Measurements from ENCODE around the gene LMTK2. TPM values are rescaled to one million over a fixed set of nuclear protein-coding genes. Genes with fewer than 3 reads are reported as not detected.

The LMTK2 gene
- total RNA-seq, 2 donors from 2014 or later = 14.4 to 16.2 TPM

- Mint-ChIP-seq H3K27ac (no peak overlapping the region), H3K36me3 (ENCODE audit: insufficient read depth in 2 of 2) (peaks cover 0 to 2% of the 10 kb centered on the region in 2 donors), H3K4me1 (ENCODE audit: low read depth) (peaks cover 12% of the 10 kb centered on the region), H3K9me3 (no peaks in the 10 kb centered on the region), H3K27me3 (ENCODE audit: low read depth) (no peaks in the 10 kb centered on the region), H3K4me3 (no peak overlapping the region)
- no peak for ATAC-seq (replicated peaks in 1 of 2)
- DNase-seq = no peak
These were observed 56.6 kb downstream of the LMTK2 start for GRCh38 chr7:98163269-98163668.

- ATAC-seq (replicated peaks in 1 of 2) (no peak), DNase-seq (no peak)
- Mint-ChIP-seq H3K4me3 (no peak overlapping the region), H3K36me3 (ENCODE audit: insufficient read depth in 2 of 2) (peaks cover 0 to 2% of the 10 kb centered on the region in 2 donors), H3K9me3 (no peaks in the 10 kb centered on the region), H3K27me3 (ENCODE audit: low read depth) (no peaks in the 10 kb centered on the region), H3K4me1 (ENCODE audit: low read depth) (peaks cover 12% of the 10 kb centered on the region), H3K27ac (no peak overlapping the region)
These were observed 57.2 kb downstream of the LMTK2 start for GRCh38 chr7:98163704-98164494.

GRCh38 chr7:98165827-98166667, 59.4 kb downstream of the LMTK2 start:
- ATAC-seq (replicated peaks in 1 of 2) (peak; percentile 66 to 71), DNase-seq (peak; percentile 62 to 65)
- H3K27me3 Mint-ChIP-seq (ENCODE audit: low read depth) = no peaks in the 10 kb centered on the region
- H3K9me3 Mint-ChIP-seq = no peaks in the 10 kb centered on the region
- H3K4me3 Mint-ChIP-seq = no peak overlapping the region
- no peak overlapping the region for H3K27ac Mint-ChIP-seq
- H3K36me3 Mint-ChIP-seq (ENCODE audit: insufficient read depth in 2 of 2) = no peaks in the 10 kb centered on the region
- peaks cover 12% of the 10 kb centered on the region for H3K4me1 Mint-ChIP-seq (ENCODE audit: low read depth)

GRCh38 chr7:98166668-98166970, 60.0 kb downstream of the LMTK2 start:
- Mint-ChIP-seq H3K4me1 (ENCODE audit: low read depth) (peaks cover 12% of the 10 kb centered on the region), H3K27ac (no peak overlapping the region), H3K27me3 (ENCODE audit: low read depth) (no peaks in the 10 kb centered on the region), H3K9me3 (no peaks in the 10 kb centered on the region), H3K4me3 (no peak overlapping the region), H3K36me3 (ENCODE audit: insufficient read depth in 2 of 2) (no peaks in the 10 kb centered on the region)
- ATAC-seq (replicated peaks in 1 of 2) = no peak
- DNase-seq = no peak

- peaks cover 12% of the 10 kb centered on the region for H3K4me1 Mint-ChIP-seq (ENCODE audit: low read depth)
- no peak overlapping the region for H3K27ac Mint-ChIP-seq
- ATAC-seq (replicated peaks in 1 of 2) = no peak
- DNase-seq = no peak
- H3K36me3 Mint-ChIP-seq (ENCODE audit: insufficient read depth in 2 of 2) = no peaks in the 10 kb centered on the region
- H3K4me3 Mint-ChIP-seq = no peak overlapping the region
- no peaks in the 10 kb centered on the region for H3K27me3 Mint-ChIP-seq (ENCODE audit: low read depth)
- H3K9me3 Mint-ChIP-seq = no peaks in the 10 kb centered on the region
These were observed 61.0 kb downstream of the LMTK2 start for GRCh38 chr7:98167653-98168052.

- Mint-ChIP-seq H3K27ac (no peak overlapping the region), H3K9me3 (no peaks in the 10 kb centered on the region), H3K4me1 (ENCODE audit: low read depth) (peaks cover 12% of the 10 kb centered on the region), H3K36me3 (ENCODE audit: insufficient read depth in 2 of 2) (no peaks in the 10 kb centered on the region), H3K27me3 (ENCODE audit: low read depth) (no peaks in the 10 kb centered on the region), H3K4me3 (no peak overlapping the region)
- DNase-seq = peak; percentile 55 to 68
- peak; percentile 70 to 80 for ATAC-seq (replicated peaks in 1 of 2)
These were observed 61.7 kb downstream of the LMTK2 start for GRCh38 chr7:98168181-98168903.

- H3K9me3 Mint-ChIP-seq = no peaks in the 10 kb centered on the region
- H3K27me3 Mint-ChIP-seq (ENCODE audit: low read depth) = no peaks in the 10 kb centered on the region
- H3K27ac Mint-ChIP-seq = no peak overlapping the region
- H3K4me1 Mint-ChIP-seq (ENCODE audit: low read depth) = peaks cover 12% of the 10 kb centered on the region
- H3K4me3 Mint-ChIP-seq = no peak overlapping the region
- H3K36me3 Mint-ChIP-seq (ENCODE audit: insufficient read depth in 2 of 2) = no peaks in the 10 kb centered on the region
- ATAC-seq (replicated peaks in 1 of 2) = no peak
- DNase-seq = no peak
These were observed 62.4 kb downstream of the LMTK2 start for GRCh38 chr7:98168904-98169621.

GRCh38 chr7:98170966-98171365, 64.3 kb downstream of the LMTK2 start:
- H3K9me3 Mint-ChIP-seq = no peaks in the 10 kb centered on the region
- no peaks in the 10 kb centered on the region for H3K27me3 Mint-ChIP-seq (ENCODE audit: low read depth)
- no peak for ATAC-seq (replicated peaks in 1 of 2)
- H3K4me1 Mint-ChIP-seq (ENCODE audit: low read depth) = peaks cover 7% of the 10 kb centered on the region
- no peak overlapping the region for H3K4me3 Mint-ChIP-seq
- no peaks in the 10 kb centered on the region for H3K36me3 Mint-ChIP-seq (ENCODE audit: insufficient read depth in 2 of 2)
- H3K27ac Mint-ChIP-seq = no peak overlapping the region
- DNase-seq = no peak

GRCh38 chr7:98171449-98171848, 64.8 kb downstream of the LMTK2 start:
- H3K4me3 Mint-ChIP-seq = no peak overlapping the region
- no peaks in the 10 kb centered on the region for H3K27me3 Mint-ChIP-seq (ENCODE audit: low read depth)
- ATAC-seq (replicated peaks in 1 of 2) = no peak
- peaks cover 7% of the 10 kb centered on the region for H3K4me1 Mint-ChIP-seq (ENCODE audit: low read depth)
- no peak overlapping the region for H3K27ac Mint-ChIP-seq
- H3K9me3 Mint-ChIP-seq = no peaks in the 10 kb centered on the region
- no peaks in the 10 kb centered on the region for H3K36me3 Mint-ChIP-seq (ENCODE audit: insufficient read depth in 2 of 2)
- DNase-seq = no peak

- no peaks in the 10 kb centered on the region for H3K4me1 Mint-ChIP-seq (ENCODE audit: low read depth)
- no peaks in the 10 kb centered on the region for H3K27me3 Mint-ChIP-seq (ENCODE audit: low read depth)
- H3K27ac Mint-ChIP-seq = no peak overlapping the region
- no peaks in the 10 kb centered on the region for H3K9me3 Mint-ChIP-seq
- no peaks in the 10 kb centered on the region for H3K36me3 Mint-ChIP-seq (ENCODE audit: insufficient read depth in 2 of 2)
- DNase-seq = no peak
- no peak overlapping the region for H3K4me3 Mint-ChIP-seq
- ATAC-seq (replicated peaks in 1 of 2) = no peak
These were observed 67.9 kb downstream of the LMTK2 start for GRCh38 chr7:98174334-98175259.

GRCh38 chr7:98175260-98175940, 68.7 kb downstream of the LMTK2 start:
- no peaks in the 10 kb centered on the region for H3K36me3 Mint-ChIP-seq (ENCODE audit: insufficient read depth in 2 of 2)

More at GRCh38 chr7:98175260-98175940, 68.7 kb downstream of the LMTK2 start:
- no peaks in the 10 kb centered on the region for H3K27me3 Mint-ChIP-seq (ENCODE audit: low read depth)
- H3K4me3 Mint-ChIP-seq = no peak overlapping the region
- no peak for ATAC-seq (replicated peaks in 1 of 2)
- H3K9me3 Mint-ChIP-seq = no peaks in the 10 kb centered on the region
- H3K4me1 Mint-ChIP-seq (ENCODE audit: low read depth) = no peaks in the 10 kb centered on the region
- no peak for DNase-seq
- no peak overlapping the region for H3K27ac Mint-ChIP-seq

Measured in activated T-cell treated with anti-CD3 and anti-CD28 coated beads, Interleukin-2, amount 50 U/mL, for 72 hours (primary cell).